ENCODE data around the gene NELL1. TPM values are rescaled to one million over a fixed set of nuclear protein-coding genes. Genes with fewer than 3 reads are reported as not detected.

The NELL1 gene
- total and polyA plus RNA-seq, 2 experiments from 2014 or later = 2.1 to 7.7 TPM

DNA sequence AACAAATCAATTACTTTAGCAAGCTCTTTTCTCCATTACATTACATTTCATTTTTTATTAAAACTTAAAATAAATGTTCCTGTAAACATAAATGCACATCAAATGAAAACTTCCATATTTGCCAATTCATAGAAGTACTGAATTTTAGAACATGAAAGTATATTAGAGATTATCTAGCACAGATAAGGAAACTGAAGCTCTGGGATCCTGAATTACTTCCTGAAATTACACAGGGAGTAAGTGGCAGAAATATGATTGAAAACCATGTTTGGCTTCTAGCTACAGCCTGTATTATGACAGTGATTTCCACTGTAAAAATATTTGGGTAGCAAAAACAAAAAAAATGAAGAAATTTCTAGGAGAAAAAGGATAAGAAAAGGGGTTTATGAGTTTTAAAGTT is 387.3 kb downstream of the NELL1 start:
- Histone ChIP-seq H3K4me3 (no peak overlapping the region), H3K27ac (no peak overlapping the region), H3K36me3 (no peaks in the 10 kb centered on the region), H3K4me1 (ENCODE audit: low read depth) (no peaks in the 10 kb centered on the region), H3K9me3 (ENCODE audit: low read depth) (no peaks in the 10 kb centered on the region), H3K27me3 (no peaks in the 10 kb centered on the region)
- TF ChIP-seq, protein P1, sequence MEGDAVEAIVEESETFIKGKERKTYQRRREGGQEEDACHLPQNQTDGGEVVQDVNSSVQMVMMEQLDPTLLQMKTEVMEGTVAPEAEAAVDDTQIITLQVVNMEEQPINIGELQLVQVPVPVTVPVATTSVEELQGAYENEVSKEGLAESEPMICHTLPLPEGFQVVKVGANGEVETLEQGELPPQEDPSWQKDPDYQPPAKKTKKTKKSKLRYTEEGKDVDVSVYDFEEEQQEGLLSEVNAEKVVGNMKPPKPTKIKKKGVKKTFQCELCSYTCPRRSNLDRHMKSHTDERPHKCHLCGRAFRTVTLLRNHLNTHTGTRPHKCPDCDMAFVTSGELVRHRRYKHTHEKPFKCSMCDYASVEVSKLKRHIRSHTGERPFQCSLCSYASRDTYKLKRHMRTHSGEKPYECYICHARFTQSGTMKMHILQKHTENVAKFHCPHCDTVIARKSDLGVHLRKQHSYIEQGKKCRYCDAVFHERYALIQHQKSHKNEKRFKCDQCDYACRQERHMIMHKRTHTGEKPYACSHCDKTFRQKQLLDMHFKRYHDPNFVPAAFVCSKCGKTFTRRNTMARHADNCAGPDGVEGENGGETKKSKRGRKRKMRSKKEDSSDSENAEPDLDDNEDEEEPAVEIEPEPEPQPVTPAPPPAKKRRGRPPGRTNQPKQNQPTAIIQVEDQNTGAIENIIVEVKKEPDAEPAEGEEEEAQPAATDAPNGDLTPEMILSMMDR (IDR thresholded peaks at IDR 0.05; ENCODE audit: low read depth, low read length) = no peak
- no peak for DNase-seq (ENCODE audit: low read depth in 1 of 2, low spot score in 1 of 2)

DNA sequence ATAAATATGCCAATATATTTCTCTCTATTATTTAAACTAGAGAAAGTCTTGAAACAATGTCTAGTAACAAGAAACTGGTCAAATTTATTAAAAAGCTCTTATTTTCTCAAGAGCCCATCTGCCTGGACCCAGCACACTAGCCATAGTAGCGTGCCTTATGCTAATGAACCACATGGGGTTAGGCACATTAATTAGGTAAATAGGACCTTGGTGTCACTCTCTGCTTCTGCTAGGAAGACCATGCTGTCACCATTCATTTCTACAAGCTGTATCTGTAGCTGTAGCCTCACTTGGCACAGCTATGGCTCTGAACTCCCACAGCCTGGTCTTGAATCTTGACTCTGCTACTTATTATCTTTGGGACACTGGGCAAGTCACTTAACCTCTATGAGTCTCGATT is 390.5 kb downstream of the NELL1 start:
- H3K27ac ChIP-seq = no peak overlapping the region
- no peaks in the 10 kb centered on the region for H3K27me3 ChIP-seq
- no peak overlapping the region for H3K4me3 ChIP-seq
- no peak for DNase-seq (ENCODE audit: low read depth in 1 of 2, low spot score in 1 of 2)
- no peaks in the 10 kb centered on the region for H3K36me3 ChIP-seq
- H3K4me1 ChIP-seq (ENCODE audit: low read depth) = no peaks in the 10 kb centered on the region
- H3K9me3 ChIP-seq (ENCODE audit: low read depth) = no peaks in the 10 kb centered on the region
- TF ChIP-seq, protein P1 (IDR thresholded peaks at IDR 0.05; ENCODE audit: low read depth, low read length) = no peak

DNA sequence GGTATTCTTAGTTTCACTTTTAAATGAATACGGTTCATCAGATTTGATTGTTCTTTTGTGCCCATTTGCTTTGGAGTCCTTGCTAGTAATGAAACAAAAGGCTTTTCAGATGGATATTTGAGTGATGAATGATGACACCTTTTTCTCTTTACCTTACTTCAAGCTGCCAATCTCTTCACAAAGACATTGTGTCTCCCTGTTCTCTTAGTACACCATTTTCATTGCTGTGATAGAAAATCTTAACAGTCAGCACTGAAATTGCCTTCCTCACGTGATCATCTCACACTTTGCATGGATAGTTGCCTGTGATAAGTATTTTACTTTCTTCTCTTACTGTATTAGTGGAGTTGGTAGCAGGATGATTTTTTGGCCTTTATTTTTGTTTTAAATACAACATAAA is 396.6 kb downstream of the NELL1 start:
- no peaks in the 10 kb centered on the region for H3K27me3 ChIP-seq
- H3K36me3 ChIP-seq = no peaks in the 10 kb centered on the region
- DNase-seq (ENCODE audit: low read depth in 1 of 2, low spot score in 1 of 2) = no peak
- no peaks in the 10 kb centered on the region for H3K9me3 ChIP-seq (ENCODE audit: low read depth)
- no peak overlapping the region for H3K4me3 ChIP-seq
- no peaks in the 10 kb centered on the region for H3K4me1 ChIP-seq (ENCODE audit: low read depth)
- TF ChIP-seq, protein P1 (IDR thresholded peaks at IDR 0.05; ENCODE audit: low read depth, low read length) = no peak
- no peak overlapping the region for H3K27ac ChIP-seq

DNA sequence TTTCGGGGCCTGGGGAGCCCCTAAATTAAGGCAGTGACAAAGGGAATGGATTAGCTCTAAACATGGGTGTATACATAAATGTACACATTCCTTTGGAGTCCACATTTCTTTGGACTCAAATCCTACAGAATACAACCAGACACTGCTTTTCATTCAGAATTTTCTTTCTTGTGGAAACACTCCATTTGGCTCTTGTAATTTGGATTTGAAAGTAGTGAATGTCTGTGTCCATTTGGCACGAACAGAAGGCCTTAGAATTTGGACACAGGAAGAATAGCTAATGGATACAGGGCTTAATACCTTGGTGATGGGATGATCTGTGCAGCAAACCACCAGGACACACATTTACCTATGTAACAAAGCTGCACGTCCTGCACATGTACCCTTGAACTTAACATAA is 399.5 kb downstream of the NELL1 start:
- no peak for DNase-seq (ENCODE audit: low read depth in 1 of 2, low spot score in 1 of 2)
- Histone ChIP-seq H3K36me3 (no peaks in the 10 kb centered on the region), H3K27ac (no peak overlapping the region), H3K4me1 (ENCODE audit: low read depth) (no peaks in the 10 kb centered on the region), H3K4me3 (no peak overlapping the region), H3K9me3 (ENCODE audit: low read depth) (no peaks in the 10 kb centered on the region), H3K27me3 (no peaks in the 10 kb centered on the region)
- TF ChIP-seq, protein P1 (IDR thresholded peaks at IDR 0.05; ENCODE audit: low read depth, low read length) = no peak

DNA sequence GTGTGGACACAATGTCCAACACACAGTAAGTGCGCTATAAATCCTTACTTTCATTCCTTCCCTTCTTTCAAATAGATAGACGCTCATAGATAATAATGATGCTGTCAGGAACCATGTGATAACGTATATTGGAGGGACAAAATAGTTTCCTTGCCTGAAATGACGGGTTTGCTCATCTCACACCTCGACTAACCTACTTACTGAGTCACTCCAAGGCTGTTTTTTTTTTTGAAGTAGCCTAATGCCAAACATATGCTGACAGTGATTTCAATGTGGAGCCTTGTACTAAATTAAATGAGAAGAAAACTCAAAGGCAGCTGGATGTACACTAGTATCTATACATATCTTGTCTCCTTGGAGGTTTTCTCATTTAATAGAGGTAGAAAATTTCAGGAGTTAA is 400.5 kb downstream of the NELL1 start:
- Histone ChIP-seq H3K4me1 (ENCODE audit: low read depth) (no peaks in the 10 kb centered on the region), H3K9me3 (ENCODE audit: low read depth) (no peaks in the 10 kb centered on the region), H3K27me3 (no peaks in the 10 kb centered on the region), H3K36me3 (no peaks in the 10 kb centered on the region), H3K27ac (no peak overlapping the region), H3K4me3 (no peak overlapping the region)
- DNase-seq (ENCODE audit: low read depth in 1 of 2, low spot score in 1 of 2) = no peak
- TF ChIP-seq, protein P1 (IDR thresholded peaks at IDR 0.05; ENCODE audit: low read depth, low read length) = no peak

DNA sequence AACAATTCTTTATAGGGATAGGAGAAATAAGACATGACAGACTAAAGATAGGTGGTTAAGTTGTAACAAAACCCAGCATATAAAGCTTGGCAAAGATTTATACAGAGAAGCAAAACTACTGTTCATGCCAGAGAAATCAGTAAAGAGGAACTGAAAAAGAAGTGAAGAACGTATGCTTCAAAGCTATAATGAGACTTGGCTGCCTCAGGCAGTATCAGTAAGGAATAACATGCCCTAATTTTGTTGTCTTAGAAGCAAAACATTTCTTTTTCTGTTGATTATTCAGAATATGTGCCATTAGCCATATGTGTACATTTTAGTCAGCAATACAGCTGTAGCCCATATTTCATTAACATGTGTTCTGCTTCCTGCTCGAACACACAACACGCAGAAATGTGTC is 403.2 kb downstream of the NELL1 start:
- DNase-seq (ENCODE audit: low read depth in 1 of 2, low spot score in 1 of 2) = no peak

More for the DNA sequence above, 403.2 kb downstream of the NELL1 start:
- Histone ChIP-seq H3K4me3 (no peak overlapping the region), H3K9me3 (ENCODE audit: low read depth) (no peaks in the 10 kb centered on the region), H3K27ac (no peak overlapping the region), H3K27me3 (no peaks in the 10 kb centered on the region), H3K36me3 (no peaks in the 10 kb centered on the region), H3K4me1 (ENCODE audit: low read depth) (no peaks in the 10 kb centered on the region)
- TF ChIP-seq, protein P1 (IDR thresholded peaks at IDR 0.05; ENCODE audit: low read depth, low read length) = no peak

Data from cardiac muscle cell (in vitro differentiated cells and primary cell).